ENCODE results near the gene SYTL4. TPM values are rescaled to one million over a fixed set of nuclear protein-coding genes. Genes with fewer than 3 reads are reported as not detected.

The SYTL4 gene
- total RNA-seq, 2 donors from 2014 or later: 19.1 to 21.3 TPM

GRCh38 chrX:100652266-100652665, 79.7 kb downstream of the SYTL4 start:
- Histone ChIP-seq H3K9me3 (no peaks in the 10 kb centered on the region), H3K27me3 (no peaks in the 10 kb centered on the region), H3K27ac (no peak overlapping the region), H3K36me3 (replicated peaks in 1 of 2; ENCODE audit: insufficient read depth in 1 of 2, low read depth in 2 of 2) (no peaks in the 10 kb centered on the region), H3K4me1 (peaks cover 4% of the 10 kb centered on the region), H3K4me3 (no peak overlapping the region)
- DNase-seq: no peak
- intact Hi-C loops (cut with DNase I): no loop called here
- ATAC-seq: no peak
- WGBS, 2 donors: 79 to 85% methylated on average over 2 of the region's 2 CpGs
- no peak for TF ChIP-seq CTCF (IDR thresholded peaks at IDR 0.05)

GRCh38 chrX:100650841-100651240, 81.1 kb downstream of the SYTL4 start:
- Histone ChIP-seq H3K9me3 (no peaks in the 10 kb centered on the region), H3K4me3 (no peak overlapping the region), H3K4me1 (peaks cover 4% of the 10 kb centered on the region), H3K36me3 (replicated peaks in 1 of 2; ENCODE audit: insufficient read depth in 1 of 2, low read depth in 2 of 2) (no peaks in the 10 kb centered on the region), H3K27me3 (no peaks in the 10 kb centered on the region), H3K27ac (peak overlapping the region in 3 of 4 donors; percentile 13 to 72 (median 66))
- TF ChIP-seq POLR2A (IDR thresholded peaks at IDR 0.05) (no peak), CTCF (IDR thresholded peaks at IDR 0.05) (no peak)
- ATAC-seq: no peak
- DNase-seq: no peak
- 60 to 63% methylated on average over 1 of the region's 1 CpG for WGBS, 2 donors
- intact Hi-C loops (cut with DNase I): no loop called here

- Histone ChIP-seq H3K9me3 (no peaks in the 10 kb centered on the region), H3K27me3 (no peaks in the 10 kb centered on the region), H3K4me3 (no peak overlapping the region), H3K36me3 (replicated peaks in 1 of 2; ENCODE audit: insufficient read depth in 1 of 2, low read depth in 2 of 2) (no peaks in the 10 kb centered on the region), H3K27ac (peak overlapping the region; percentile 13 to 72 (median 46)), H3K4me1 (peaks cover 4% of the 10 kb centered on the region)
- intact Hi-C loops (cut with DNase I): no loop called here
- DNase-seq (peak; percentile 20 to 52 (median 40)), ATAC-seq (peak; percentile 74)
- TF ChIP-seq CTCF (IDR thresholded peaks at IDR 0.05) (no peak), POLR2A (IDR thresholded peaks at IDR 0.05) (no peak)
- 41 to 53% methylated on average over 7 to 10 of the region's 12 CpGs for WGBS, 2 donors
These were observed 82.2 kb downstream of the SYTL4 start for GRCh38 chrX:100649550-100650356.

- DNase-seq (peak in 1 of 4 donors; percentile 12), ATAC-seq (peak; percentile 31)
- H3K27ac ChIP-seq: peak overlapping the region in 3 of 4 donors; percentile 26 to 72 (median 66)
- intact Hi-C loops (cut with DNase I): no loop called here
- H3K36me3 ChIP-seq (replicated peaks in 1 of 2; ENCODE audit: insufficient read depth in 1 of 2, low read depth in 2 of 2): no peaks in the 10 kb centered on the region
- TF ChIP-seq CTCF (IDR thresholded peaks at IDR 0.05): no peak
- TF ChIP-seq POLR2A (IDR thresholded peaks at IDR 0.05): no peak
- H3K4me1 ChIP-seq: peaks cover 4% of the 10 kb centered on the region
- no peaks in the 10 kb centered on the region for H3K27me3 ChIP-seq
- no peaks in the 10 kb centered on the region for H3K9me3 ChIP-seq
- no peak overlapping the region for H3K4me3 ChIP-seq
- 62 to 67% methylated on average over 8 of the region's 8 CpGs for WGBS, 2 donors
These were observed 83.2 kb downstream of the SYTL4 start for GRCh38 chrX:100648458-100649417.
